ENCODE measurements around the gene RNU7-1.

DNA sequence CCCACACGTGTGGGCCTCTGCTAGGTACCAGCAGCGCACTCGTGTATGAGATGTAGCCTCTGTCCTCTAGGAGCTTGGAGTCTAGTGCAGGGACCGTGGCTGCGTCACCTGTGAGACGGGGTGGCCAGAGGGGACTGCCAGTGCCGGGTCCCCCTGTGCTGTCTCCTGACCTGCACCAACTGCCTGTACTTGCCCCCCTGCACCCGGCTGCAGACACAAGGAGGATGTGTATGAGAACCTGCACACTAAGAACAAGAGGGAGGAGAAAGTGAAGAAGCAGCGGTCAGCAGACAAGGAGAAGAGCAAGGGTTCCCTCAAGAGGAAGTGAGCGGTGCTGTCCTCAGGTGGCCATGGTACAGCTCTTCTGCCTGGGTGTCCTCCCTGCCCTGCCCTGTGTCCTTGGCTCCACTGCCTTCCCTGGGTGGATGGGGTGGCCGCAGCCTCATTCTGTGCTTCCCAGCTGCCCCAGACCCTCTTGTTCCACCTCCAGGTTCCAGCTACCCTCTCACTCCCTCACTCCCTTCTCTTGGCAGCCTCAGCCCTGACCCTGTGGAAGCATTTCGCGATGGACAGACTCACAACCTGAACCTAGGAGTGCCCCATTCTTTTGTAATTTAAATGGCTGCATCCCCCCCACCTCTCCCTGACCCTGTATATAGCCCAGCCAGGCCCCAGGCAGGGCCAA lies 17.1 kb downstream of the RNU7-1 start:
- TF ChIP-seq NR3C1 (CRISPR knock-in tag; conservative IDR thresholded peaks at IDR 0.05; ENCODE audit: low read depth) (no peak), ZNF317 (CRISPR knock-in tag; IDR thresholded peaks at IDR 0.05; ENCODE audit: borderline replicate concordance, low read depth) (no peak)
- TF ChIP-seq, protein P1, sequence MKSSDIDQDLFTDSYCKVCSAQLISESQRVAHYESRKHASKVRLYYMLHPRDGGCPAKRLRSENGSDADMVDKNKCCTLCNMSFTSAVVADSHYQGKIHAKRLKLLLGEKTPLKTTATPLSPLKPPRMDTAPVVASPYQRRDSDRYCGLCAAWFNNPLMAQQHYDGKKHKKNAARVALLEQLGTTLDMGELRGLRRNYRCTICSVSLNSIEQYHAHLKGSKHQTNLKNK (CRISPR knock-in tag; IDR thresholded peaks at IDR 0.05) = no peak
- TF ChIP-seq, protein P2, sequence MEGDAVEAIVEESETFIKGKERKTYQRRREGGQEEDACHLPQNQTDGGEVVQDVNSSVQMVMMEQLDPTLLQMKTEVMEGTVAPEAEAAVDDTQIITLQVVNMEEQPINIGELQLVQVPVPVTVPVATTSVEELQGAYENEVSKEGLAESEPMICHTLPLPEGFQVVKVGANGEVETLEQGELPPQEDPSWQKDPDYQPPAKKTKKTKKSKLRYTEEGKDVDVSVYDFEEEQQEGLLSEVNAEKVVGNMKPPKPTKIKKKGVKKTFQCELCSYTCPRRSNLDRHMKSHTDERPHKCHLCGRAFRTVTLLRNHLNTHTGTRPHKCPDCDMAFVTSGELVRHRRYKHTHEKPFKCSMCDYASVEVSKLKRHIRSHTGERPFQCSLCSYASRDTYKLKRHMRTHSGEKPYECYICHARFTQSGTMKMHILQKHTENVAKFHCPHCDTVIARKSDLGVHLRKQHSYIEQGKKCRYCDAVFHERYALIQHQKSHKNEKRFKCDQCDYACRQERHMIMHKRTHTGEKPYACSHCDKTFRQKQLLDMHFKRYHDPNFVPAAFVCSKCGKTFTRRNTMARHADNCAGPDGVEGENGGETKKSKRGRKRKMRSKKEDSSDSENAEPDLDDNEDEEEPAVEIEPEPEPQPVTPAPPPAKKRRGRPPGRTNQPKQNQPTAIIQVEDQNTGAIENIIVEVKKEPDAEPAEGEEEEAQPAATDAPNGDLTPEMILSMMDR (IDR thresholded peaks at IDR 0.05) = no peak

Measured in WTC11 (cell line).